ENCODE data around the gene NCLN. TPM values are rescaled to one million over a fixed set of nuclear protein-coding genes. Genes with fewer than 3 reads are reported as not detected.
A peak's percentile ranks its signal among the peaks of the same experiment; 100 is the strongest.

Gene NCLN
- total and polyA plus RNA-seq, 9 of the 15 experiments (the other 6 are each of a cell fraction or from before 2014, with no cell fraction given) = 3.8 to 126 (median 39.6) TPM

GRCh38 chr19:3185461-3186159, at the start of gene NCLN (continued):
- peak; percentile 40; the same call in 1 of the 2 replicates for TF ChIP-seq MYC (IDR thresholded peaks at IDR 0.05; ENCODE audit: low read depth, low read length)
- TF ChIP-seq MYC (CRISPR knock-in tag; IDR thresholded peaks at IDR 0.05; ENCODE audit: borderline replicate concordance, low read depth) = no peak
- no peak for TF ChIP-seq SNRNP70 (optimal IDR thresholded peaks at IDR 0.05; ENCODE audit: low read depth, low read length)
- TF ChIP-seq ZNF512 (tag; IDR thresholded peaks at IDR 0.05) = no peak
- TF ChIP-seq TFE3 (CRISPR knock-in tag; IDR thresholded peaks at IDR 0.05) = no peak
- peak; percentile 82 for TF ChIP-seq PKNOX1 (IDR thresholded peaks at IDR 0.05)
- TF ChIP-seq ZNF764 (CRISPR knock-in tag; IDR thresholded peaks at IDR 0.05; ENCODE audit: low read depth) = peak; percentile 77
- peak; percentile 56 to 98 for TF ChIP-seq AFF1 (IDR thresholded peaks at IDR 0.05; ENCODE audit: low read depth in 1 of 2, partially characterized antibody in 2 of 2)
- TF ChIP-seq CBFA2T3 (IDR thresholded peaks at IDR 0.05) = no peak
- peak; percentile 52; the same call in 1 of the 2 replicates for TF ChIP-seq SMAD4 (CRISPR knock-in tag; conservative IDR thresholded peaks at IDR 0.05)
- no peak for TF ChIP-seq GATA2 (CRISPR knock-in tag; IDR thresholded peaks at IDR 0.05)
- peak; percentile 87 for TF ChIP-seq MBD2 (IDR thresholded peaks at IDR 0.05; ENCODE audit: borderline replicate concordance, low read depth)
- no peak for TF ChIP-seq SMARCB1 (IDR thresholded peaks at IDR 0.05; ENCODE audit: insufficient read length, low read depth)
- TF ChIP-seq ZNF280A (IDR thresholded peaks at IDR 0.05; ENCODE audit: low read depth, partially characterized antibody) = no peak
- no peak for TF ChIP-seq TGIF2 (CRISPR knock-in tag; IDR thresholded peaks at IDR 0.05)
